IMR-90 (cell line): Measurements from ENCODE around the gene SV2B. TPM values are rescaled to one million over a fixed set of nuclear protein-coding genes. Genes with fewer than 3 reads are reported as not detected.

ENCODE experiments used
- ATAC-seq: fragments of 200-7000 bp; cut with Tn5 transposase; 2 replicates; pipeline ENCODE4 v1.9.1; 2020; ENCODE audit warnings: low read depth, mild to moderate bottlenecking, moderate library complexity
- BruUV-seq: library from RNA; stranded (reverse); fragments of 400-500 nt; replicated peaks from 2 replicates; lab custom pipeline; 2021; lab: Mats Ljungman, UMichigan
- CTCF ChIA-PET: fragments of 300-600 bp; formaldehyde crosslinking; extraction: SDS; loops from one replicate; lab custom pipeline; 2021; ENCODE audit warnings: antibody characterized with exemption; lab: Yijun Ruan, JAX
- POLR2A ChIA-PET: fragments of 300-600 bp; sonication (Branson Sonifier 250); formaldehyde crosslinking; loops from one replicate; lab custom pipeline; 2022; ENCODE audit warnings: antibody characterized with exemption; ENCODE audit not compliant: unreplicated experiment; lab: Charles Lee
- DNase-seq: peaks from one replicate; pipeline ENCODE4 v3.0.0; 2013
- H2AFZ ChIP-seq: replicated peaks from 2 replicates; pipeline ENCODE3; 2013; ENCODE audit warnings: low read length, mild to moderate bottlenecking; ENCODE audit not compliant: poor library complexity
- H2AK5ac ChIP-seq: 2 replicates; pipeline ENCODE4 v1.6.1; 2013; ENCODE audit warnings: low read depth, low read length, inconsistent platforms
- H2AK9ac ChIP-seq: replicated peaks from 2 replicates; pipeline ENCODE3; 2013; ENCODE audit warnings: mild to moderate bottlenecking, low read depth, low read length, moderate library complexity; ENCODE audit not compliant: poor library complexity
- H2BK120ac ChIP-seq: 2 replicates; pipeline ENCODE4 v1.6.1; 2013; ENCODE audit warnings: low read depth, low read length, inconsistent platforms
- H2BK15ac ChIP-seq: 3 replicates; pipeline ENCODE4 v1.6.1; 2013; ENCODE audit warnings: low read depth, low read length, inconsistent platforms
- H2BK20ac ChIP-seq: 2 replicates; pipeline ENCODE4 v1.6.1; 2013; ENCODE audit warnings: low read depth, mild to moderate bottlenecking, inconsistent platforms, low read length, moderate library complexity
- H2BK5ac ChIP-seq: 2 replicates; pipeline ENCODE4 v1.6.1; 2013; ENCODE audit warnings: mild to moderate bottlenecking, low read depth, low read length, inconsistent platforms; ENCODE audit not compliant: poor library complexity, severe bottlenecking
- H3K14ac ChIP-seq: replicated peaks from 2 replicates; pipeline ENCODE4 v1.6.1; 2013; ENCODE audit warnings: low read depth, low read length, inconsistent platforms
- H3K18ac ChIP-seq: 2 replicates; pipeline ENCODE4 v1.6.1; 2013; ENCODE audit warnings: low read depth, low read length, control low read depth
- H3K23ac ChIP-seq: 2 replicates; pipeline ENCODE4 v1.6.1; 2013; ENCODE audit warnings: low read depth, low read length, inconsistent platforms
- H3K27ac ChIP-seq: 2 replicates; pipeline ENCODE4 v1.5.1; 2013; ENCODE audit warnings: mild to moderate bottlenecking, control low read depth, low read length; ENCODE audit not compliant: insufficient read depth
- H3K27me3 ChIP-seq: 2 replicates; pipeline ENCODE4 v1.6.1; 2013; ENCODE audit warnings: low read length; ENCODE audit not compliant: control insufficient read depth, insufficient read depth
- H3K36me3 ChIP-seq: 2 replicates; pipeline ENCODE4 v1.6.1; 2013; ENCODE audit warnings: low read length, mixed read lengths; ENCODE audit not compliant: control insufficient read depth, insufficient read depth
- H3K4ac ChIP-seq: 2 replicates; pipeline ENCODE4 v1.6.1; 2013; ENCODE audit warnings: low read depth, low read length, inconsistent platforms
- H3K4me1 ChIP-seq: 2 replicates; pipeline ENCODE4 v1.6.1; 2013; ENCODE audit warnings: low read length, mixed read lengths; ENCODE audit not compliant: control insufficient read depth, insufficient read depth
- H3K4me2 ChIP-seq: 2 replicates; pipeline ENCODE4 v1.6.1; 2013; ENCODE audit warnings: low read depth, mild to moderate bottlenecking, control low read depth, low read length, moderate library complexity
- H3K4me3 ChIP-seq: 2 replicates; pipeline ENCODE4 v1.5.1; 2013; ENCODE audit warnings: low read depth, mild to moderate bottlenecking, control low read depth, low read length, moderate library complexity; ENCODE audit not compliant: insufficient read depth
- H3K56ac ChIP-seq: 2 replicates; pipeline ENCODE4 v1.6.1; 2013; ENCODE audit warnings: low read length, inconsistent platforms; ENCODE audit not compliant: insufficient read depth; ENCODE audit errors: extremely low read depth
- H3K79me1 ChIP-seq, 2 experiments: 2 replicates each; pipeline ENCODE4 v1.6.1; 2013; ENCODE audit warnings: low read length in 2 of 2, inconsistent platforms in 1 of 2, low read depth in 1 of 2
- H3K9ac ChIP-seq: 2 replicates; pipeline ENCODE4 v1.6.1; 2013; ENCODE audit warnings: low read depth, low read length, control low read depth
- H3K9me1 ChIP-seq: 2 replicates; pipeline ENCODE4 v1.6.1; 2013; ENCODE audit warnings: low read length, inconsistent platforms; ENCODE audit not compliant: insufficient read depth
- H3K9me3 ChIP-seq: 2 replicates; pipeline ENCODE4 v1.6.1; 2013; ENCODE audit warnings: low read length; ENCODE audit not compliant: control insufficient read depth, insufficient read depth
- H4K20me1 ChIP-seq: 2 replicates; pipeline ENCODE4 v1.6.1; 2013; ENCODE audit warnings: low read length, inconsistent platforms; ENCODE audit not compliant: insufficient read depth
- H4K5ac ChIP-seq: 2 replicates; pipeline ENCODE4 v1.6.1; 2013; ENCODE audit warnings: mild to moderate bottlenecking, low read depth, low read length, control low read depth
- H4K8ac ChIP-seq, 2 experiments: 2 replicates each; pipeline ENCODE4 v1.6.1; 2013; ENCODE audit warnings: low read depth in 2 of 2, low read length in 2 of 2, control low read depth in 1 of 2, inconsistent platforms in 1 of 2
- H4K91ac ChIP-seq: 2 replicates; pipeline ENCODE4 v1.6.1; 2013; ENCODE audit warnings: low read depth, low read length, inconsistent platforms; ENCODE audit not compliant: insufficient read depth
- CHD1 ChIP-seq: IDR thresholded peaks from 2 replicates; pipeline ENCODE4 v1.6.1; 2012; ENCODE audit warnings: low read depth, low read length, improper control_type of control experiment
- MAZ ChIP-seq: IDR thresholded peaks from 2 replicates; pipeline ENCODE4 v1.6.1; 2012; ENCODE audit warnings: low read depth, mild to moderate bottlenecking, low read length, improper control_type of control experiment, moderate library complexity, borderline replicate concordance
- POLR2A ChIP-seq: IDR thresholded peaks from 2 replicates; pipeline ENCODE4 v1.6.1; 2012; ENCODE audit warnings: mild to moderate bottlenecking, low read depth, low read length
- RFX5 ChIP-seq: IDR thresholded peaks from 2 replicates; pipeline ENCODE4 v1.8.0; 2012; ENCODE audit warnings: low read depth, mild to moderate bottlenecking, low read length, moderate library complexity
- WGBS, 2 experiments: methylation state at CpG; one replicate each; pipeline versions ENCODE4 v1.1.5 to v1.1.7; 2013; ENCODE audit warnings: missing lambda C conversion rate in 2 of 2; ENCODE audit not compliant: insufficient read length in 1 of 2; ENCODE audit errors: extremely low coverage in 2 of 2; 5-methylcytosine and 5-hydroxymethylcytosine counted together
- dilution Hi-C: fragments of 300-500 bp; cut with HindIII; formaldehyde crosslinking; loops from one replicate; pipeline ENCODE4 v1.14.3; 2018; ENCODE audit warnings: low sequenced_read_pairs; ENCODE audit not compliant: unreplicated experiment
- in situ Hi-C: fragments of 300-500 bp; cut with MboI; formaldehyde crosslinking; loops from 3 replicates; pipeline ENCODE4 v1.14.3; 2019; ENCODE audit warnings: low sequenced_read_pairs, inconsistent platforms, mixed read lengths
- intact Hi-C: fragments of 100-400 bp; cut with micrococcal nuclease; formaldehyde crosslinking; loops from 2 replicates; pipeline ENCODE4 v1.10.0; 2022
- polyA plus RNA-seq, 3 experiments: library from polyadenylated mRNA; depleted of rRNA; stranded (reverse); fragments of >200 nt; gene quantifications; 2 replicates each; pipeline ENCODE4 v1.2.3, GENCODE V29; 2012; ENCODE audit warnings: low replicate concordance in 1 of 3
- total RNA-seq: library from RNA; depleted of rRNA; stranded (reverse); fragments of >200 nt; gene quantifications from 2 replicates; pipeline ENCODE4 v1.2.3, GENCODE V29; 2012
- TF ChIP-seq, protein P1 (sequence below): fragments of 150-350 bp; IDR thresholded peaks from 2 replicates; pipeline ENCODE4 v1.6.1; 2017; ENCODE audit warnings: mild to moderate bottlenecking, antibody characterized with exemption, low read length, low read depth

The SV2B gene
- total and polyA plus RNA-seq, 2 of the 4 experiments (the other 2 are of a cell fraction) = not detected

DNA sequence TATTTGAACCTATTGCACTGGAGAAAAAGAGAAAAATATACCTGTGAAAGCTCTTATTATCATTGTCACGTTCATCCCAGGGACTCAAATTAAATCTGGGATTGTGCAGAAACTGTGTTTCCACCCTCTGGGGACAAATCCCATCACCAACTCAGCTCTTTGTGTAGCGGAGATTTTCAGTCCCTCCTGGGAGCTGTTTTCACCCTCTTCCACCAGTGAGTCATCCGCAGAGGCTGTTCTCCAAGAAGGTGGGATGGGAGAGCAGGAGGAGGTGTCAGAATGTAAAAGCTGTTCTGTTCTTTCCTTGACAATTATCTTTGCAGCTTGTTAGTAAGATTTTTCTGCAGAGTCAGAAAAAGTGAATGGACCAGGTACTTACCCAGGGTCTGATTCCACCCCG, 28.0 kb downstream of the SV2B start:
- in situ Hi-C loops = no loop called here
- Histone ChIP-seq H2BK20ac (no peak overlapping the region), H4K91ac (no peak overlapping the region), H2BK15ac (no peak overlapping the region), H3K23ac (no peak overlapping the region), H2AFZ (no peak overlapping the region), H4K8ac (no peak overlapping the region), H3K9me3 (no peaks in the 10 kb centered on the region), H4K5ac (no peak overlapping the region), H3K9me1 (no peaks in the 10 kb centered on the region), H3K9ac (no peak overlapping the region), H3K4me1 (no peaks in the 10 kb centered on the region), H2BK120ac (no peak overlapping the region), H3K56ac (no peak overlapping the region), H3K27ac (no peak overlapping the region), H3K14ac (no peak overlapping the region), H2BK5ac (no peak overlapping the region), H3K36me3 (no peaks in the 10 kb centered on the region), H3K4ac (no peak overlapping the region), H3K4me3 (no peak overlapping the region), H3K4me2 (no peak overlapping the region), H2AK5ac (no peak overlapping the region), H4K20me1 (no peaks in the 10 kb centered on the region), H3K18ac (no peak overlapping the region), H2AK9ac (no peak overlapping the region), H3K79me1 (no peaks in the 10 kb centered on the region), H3K27me3 (peaks cover 2% of the 10 kb centered on the region; the same call in 1 of the 2 replicates)
- DNase-seq = no peak
- no CpG with 5 or more reads among the region's 4 CpGs for WGBS, 2 experiments
- no peak for ATAC-seq
- ChIA-PET POLR2A (no interaction called here), CTCF (no interaction called here)
- intact Hi-C loops = no loop called here
- no TSS peak for BruUV-seq
- TF ChIP-seq, protein P1, sequence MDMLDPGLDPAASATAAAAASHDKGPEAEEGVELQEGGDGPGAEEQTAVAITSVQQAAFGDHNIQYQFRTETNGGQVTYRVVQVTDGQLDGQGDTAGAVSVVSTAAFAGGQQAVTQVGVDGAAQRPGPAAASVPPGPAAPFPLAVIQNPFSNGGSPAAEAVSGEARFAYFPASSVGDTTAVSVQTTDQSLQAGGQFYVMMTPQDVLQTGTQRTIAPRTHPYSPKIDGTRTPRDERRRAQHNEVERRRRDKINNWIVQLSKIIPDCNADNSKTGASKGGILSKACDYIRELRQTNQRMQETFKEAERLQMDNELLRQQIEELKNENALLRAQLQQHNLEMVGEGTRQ = no peak
- TF ChIP-seq POLR2A = no peak
- no peak for TF ChIP-seq MAZ
- no peak for TF ChIP-seq CHD1
- no peak for TF ChIP-seq RFX5
- dilution Hi-C loops = no loop called here
